ENCODE measurements around the gene ADPRHL1.

The ADPRHL1 gene

GRCh38 chr13:113413898-113414282, 39.4 kb downstream of the ADPRHL1 start:
- DNase-seq: no peak

GRCh38 chr13:113413178-113413897, 40.0 kb downstream of the ADPRHL1 start:
- DNase-seq: no peak

- no peak for DNase-seq
Measured at GRCh38 chr13:113412440-113412839, 40.8 kb downstream of the ADPRHL1 start.

- DNase-seq: no peak
Measured at GRCh38 chr13:113411216-113412023, 41.9 kb downstream of the ADPRHL1 start.

GRCh38 chr13:113410472-113411201, 42.7 kb downstream of the ADPRHL1 start:
- no peak for DNase-seq

DNA sequence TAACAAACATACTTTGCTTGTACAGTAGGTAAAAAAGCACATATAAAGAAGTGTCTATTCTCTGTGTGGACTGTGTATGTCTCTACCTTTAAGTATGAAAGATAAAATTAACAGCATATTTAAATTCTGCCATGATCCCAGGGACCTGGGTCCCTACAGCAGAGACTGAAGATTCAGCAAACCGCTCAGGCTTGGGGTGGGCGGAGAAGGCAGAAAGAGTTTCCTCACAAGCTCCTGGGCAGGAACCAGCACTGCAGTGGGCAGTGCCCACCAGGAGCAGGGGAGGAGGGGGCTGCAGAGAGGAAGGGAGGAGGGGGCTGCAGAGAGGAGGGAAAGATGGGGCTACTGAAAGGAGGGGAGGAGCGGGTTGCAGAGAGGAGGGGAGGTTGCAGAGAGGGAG, 44.7 kb downstream of the ADPRHL1 start:
- DNase-seq: no peak

GRCh38 chr13:113407531-113408393, 45.5 kb downstream of the ADPRHL1 start:
- no peak for DNase-seq

GRCh38 chr13:113407103-113407530, 46.2 kb downstream of the ADPRHL1 start:
- DNase-seq: no peak

DNA sequence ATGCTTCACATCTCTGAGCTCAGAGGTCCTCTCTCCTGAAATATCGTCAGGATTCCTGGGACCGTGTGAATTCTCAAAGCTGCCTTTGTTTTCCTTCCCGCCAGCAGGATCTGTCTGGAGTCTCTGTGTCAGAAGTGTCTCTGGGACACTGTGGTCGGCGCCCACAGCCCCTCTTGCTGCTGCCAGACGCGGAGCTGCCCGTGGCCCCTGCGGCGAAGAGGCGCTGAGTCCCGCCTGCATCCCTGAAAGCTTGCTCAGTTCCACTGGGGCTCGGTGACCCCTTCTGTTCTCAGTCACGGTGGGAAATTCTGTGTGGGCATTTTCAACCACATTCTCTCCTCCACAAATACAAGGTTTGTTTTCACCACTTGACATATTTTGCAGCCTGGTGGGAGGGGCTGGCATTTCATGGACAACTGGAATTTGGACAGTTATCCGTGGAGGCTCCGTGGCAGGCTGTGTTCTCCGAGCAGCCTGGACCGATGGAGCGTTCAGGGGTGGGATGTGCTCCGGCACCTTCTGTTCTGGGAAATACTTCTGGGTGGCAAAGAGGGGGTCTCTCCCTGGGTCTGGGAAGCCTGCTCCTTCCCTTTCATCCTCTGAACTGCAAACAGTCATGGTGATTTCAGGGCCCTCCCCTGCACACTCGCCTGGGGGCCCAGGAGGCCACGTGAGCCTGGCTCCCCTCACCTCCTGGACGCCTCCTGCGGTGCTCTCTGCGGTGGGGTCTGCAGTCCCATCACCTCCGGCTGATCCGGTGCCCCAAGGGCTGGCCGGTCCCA, 46.8 kb downstream of the ADPRHL1 start:
- DNase-seq: no peak

GRCh38 chr13:113405481-113406300, 47.6 kb downstream of the ADPRHL1 start:
- DNase-seq: no peak

DNA sequence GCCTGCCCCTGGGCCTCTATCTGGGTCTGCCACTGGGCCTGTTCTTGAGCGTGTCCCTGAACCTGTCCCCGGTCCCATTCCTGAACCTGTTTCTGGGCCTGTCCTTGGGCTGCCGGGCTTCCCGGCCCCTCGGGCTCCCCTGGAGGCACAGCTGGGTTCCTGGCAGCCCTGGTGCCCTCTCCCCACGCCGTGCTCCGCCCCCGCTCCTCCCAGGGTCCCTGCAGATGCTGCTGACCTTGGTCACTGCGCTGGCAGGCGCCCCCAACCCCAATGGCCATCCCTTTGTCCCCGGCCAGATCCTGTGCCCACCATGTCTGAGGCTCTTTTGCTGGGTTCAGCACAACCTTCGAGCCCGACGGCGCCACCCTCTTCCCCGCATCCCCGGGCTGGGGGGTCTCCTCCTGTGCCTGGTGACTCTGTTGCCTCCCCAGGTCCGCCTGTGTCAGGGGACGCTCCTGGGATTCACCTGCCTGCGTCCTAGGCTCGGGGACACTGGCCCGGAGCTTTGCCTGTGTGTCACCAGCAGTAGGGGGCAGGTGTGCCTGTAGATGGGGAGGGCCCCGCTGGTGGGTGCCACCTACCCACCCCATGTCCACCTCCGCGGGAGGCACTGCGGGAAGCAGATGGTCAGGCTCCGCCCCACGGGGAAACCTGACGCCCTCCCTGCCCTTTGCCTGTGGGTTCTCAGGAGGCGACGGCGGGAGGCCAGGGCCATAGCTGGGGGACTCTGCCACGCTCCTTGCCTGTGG, 48.4 kb downstream of the ADPRHL1 start:
- DNase-seq: no peak

- DNase-seq: no peak
Measured at GRCh38 chr13:113404366-113404722, 48.9 kb downstream of the ADPRHL1 start.

- DNase-seq: no peak
Measured at GRCh38 chr13:113403255-113404104, 49.8 kb downstream of the ADPRHL1 start.

GRCh38 chr13:113402471-113403254, 50.6 kb downstream of the ADPRHL1 start:
- no peak for DNase-seq

DNA sequence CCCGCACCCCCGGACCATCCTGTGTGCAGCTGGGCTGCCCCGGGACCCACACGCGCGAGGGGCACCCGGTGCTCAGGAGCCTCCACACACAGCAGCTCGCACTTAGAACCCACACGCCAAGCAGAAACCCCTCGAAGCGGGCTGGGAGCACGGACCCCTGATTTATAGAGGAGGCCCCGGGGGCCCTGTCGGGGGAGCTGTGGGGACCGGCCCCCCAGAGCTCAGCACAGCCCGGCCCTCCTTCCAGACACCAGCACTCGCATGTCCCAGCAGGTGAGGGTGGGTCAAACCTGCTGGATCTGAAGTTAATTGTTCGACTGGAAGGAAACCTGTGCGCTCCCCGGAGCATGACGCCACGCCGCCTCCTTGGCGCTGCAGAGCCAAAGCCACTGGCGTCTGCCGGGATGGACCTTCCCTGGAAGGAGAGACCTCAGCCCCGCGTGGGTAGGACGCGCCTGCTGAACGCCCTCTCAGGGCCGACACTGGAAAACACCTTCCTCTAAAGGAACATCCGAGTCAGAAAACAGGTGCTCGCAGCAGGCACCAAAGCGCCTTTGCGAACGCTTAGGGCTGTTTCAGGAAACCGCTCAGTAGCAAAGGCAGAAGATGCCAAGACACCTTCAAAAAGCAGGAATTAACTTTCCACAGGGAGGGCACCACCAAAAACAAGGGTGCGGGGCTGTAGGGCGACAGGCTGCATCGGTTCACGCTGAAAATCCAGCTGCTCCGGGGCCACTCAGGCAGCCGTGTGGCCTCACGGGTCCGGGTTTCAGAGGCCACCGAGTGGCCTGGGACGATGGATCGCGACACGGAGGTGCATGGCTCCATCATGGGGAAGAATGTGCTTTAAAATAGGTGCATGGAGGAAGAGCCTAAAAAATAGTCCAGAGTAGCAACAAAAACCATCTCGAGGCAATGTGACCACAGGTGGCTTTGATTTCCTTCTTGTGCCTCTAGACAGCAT, 51.6 kb downstream of the ADPRHL1 start:
- DNase-seq: no peak

DNA sequence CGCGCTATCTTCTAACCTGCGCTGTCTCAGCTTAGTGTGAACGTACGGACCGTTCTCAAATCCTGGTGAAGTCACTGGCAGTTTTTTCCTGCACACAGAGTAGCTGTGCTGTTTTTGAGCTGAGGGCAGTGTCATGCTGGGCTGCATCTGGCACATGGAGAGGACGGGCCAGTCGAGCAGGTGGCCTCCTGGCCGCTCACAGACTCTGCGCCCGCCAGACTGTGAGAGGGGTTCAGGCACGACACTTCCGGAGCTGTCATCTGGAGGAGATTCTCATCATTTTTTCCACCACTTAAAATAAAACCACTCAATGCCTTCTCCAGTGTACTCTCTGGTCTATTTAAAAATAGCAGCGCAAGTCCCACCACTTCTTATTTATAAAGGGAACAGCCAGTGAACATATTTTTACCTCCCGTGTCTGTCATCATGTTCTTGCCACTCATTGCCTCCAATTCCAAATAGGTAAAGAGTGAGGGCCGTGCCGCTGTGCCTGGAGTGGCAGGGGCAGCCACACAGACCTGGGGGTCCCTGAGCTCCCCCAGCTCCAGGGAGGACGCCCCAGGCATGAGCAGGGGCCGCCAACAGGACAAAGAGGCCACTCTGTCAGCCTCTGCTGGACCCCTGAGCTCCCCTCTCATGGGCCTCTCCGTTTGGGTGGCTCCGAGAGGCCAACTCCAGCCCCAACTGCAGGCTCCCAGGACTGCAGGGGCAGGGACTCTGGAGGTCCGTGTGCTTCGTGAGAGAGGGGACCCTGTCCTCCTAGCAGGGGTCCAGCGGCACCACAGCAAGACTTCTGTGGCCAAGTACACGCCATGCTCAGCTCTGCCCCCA, 52.5 kb downstream of the ADPRHL1 start:
- DNase-seq: no peak

Measured in activated naive CD4-positive, alpha-beta T cell treated with Interleukin-2 at 50 U/mL for 16 hours (primary cell).